HG03460 (cell line): ENCODE data around the gene FLNA.
"Not testable (repeated sequence)": the region's sequence is repeated elsewhere in the genome, so short reads cannot be mapped to it uniquely, and the experiment has no call there.

ENCODE experiments used
- ATAC-seq: cut with Tn5 transposase; IDR thresholded peaks from one replicate; pipeline ENCODE4 v1.9.1; 2021; ENCODE audit not compliant: unreplicated experiment

The FLNA gene

GRCh38 chrX:154359362-154360154, 14.9 kb downstream of the FLNA start:
- ATAC-seq, result no peak

- ATAC-seq, result no peak
Measured at GRCh38 chrX:154358829-154359228, 15.6 kb downstream of the FLNA start.

DNA sequence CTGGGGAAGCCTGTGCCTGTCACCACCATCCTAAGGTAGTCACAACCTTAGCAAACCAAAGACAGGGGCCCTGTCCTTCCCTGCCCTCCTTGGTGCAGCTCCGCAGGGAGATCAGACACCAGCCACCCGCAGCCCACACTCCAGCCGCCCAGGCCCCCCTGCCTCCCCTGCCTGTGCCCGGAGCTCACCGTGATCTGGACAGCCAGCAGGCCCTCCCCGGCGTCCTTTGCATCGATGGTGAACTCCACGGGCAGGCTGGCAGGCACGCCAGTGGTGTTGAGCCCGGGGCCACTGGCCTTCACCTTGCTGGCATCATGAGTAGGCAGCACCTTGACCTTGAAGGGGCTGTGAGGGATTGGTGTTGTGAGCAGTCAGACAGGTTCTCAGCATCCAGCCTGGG, 16.4 kb downstream of the FLNA start:
- no peak for ATAC-seq

DNA sequence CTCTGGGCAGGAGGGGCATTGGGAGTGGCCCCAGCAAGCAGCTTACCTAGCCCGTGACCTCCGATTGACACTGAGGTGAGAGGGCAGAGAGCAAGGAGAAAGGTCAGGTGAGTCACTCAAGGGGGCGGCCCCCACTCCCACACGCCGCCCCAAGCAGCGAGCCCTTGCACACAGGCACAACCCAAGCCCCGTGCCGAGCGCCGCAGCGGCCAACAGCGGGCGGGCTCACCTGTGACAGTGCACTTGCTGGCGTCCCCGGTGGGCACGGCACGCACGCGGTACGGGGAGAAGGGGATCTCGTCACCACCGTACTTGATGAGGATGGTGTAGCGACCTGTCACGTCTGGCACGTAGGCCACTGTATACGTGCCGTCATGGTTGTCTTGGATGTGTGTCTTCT, 17.2 kb downstream of the FLNA start:
- ATAC-seq, result no peak

DNA sequence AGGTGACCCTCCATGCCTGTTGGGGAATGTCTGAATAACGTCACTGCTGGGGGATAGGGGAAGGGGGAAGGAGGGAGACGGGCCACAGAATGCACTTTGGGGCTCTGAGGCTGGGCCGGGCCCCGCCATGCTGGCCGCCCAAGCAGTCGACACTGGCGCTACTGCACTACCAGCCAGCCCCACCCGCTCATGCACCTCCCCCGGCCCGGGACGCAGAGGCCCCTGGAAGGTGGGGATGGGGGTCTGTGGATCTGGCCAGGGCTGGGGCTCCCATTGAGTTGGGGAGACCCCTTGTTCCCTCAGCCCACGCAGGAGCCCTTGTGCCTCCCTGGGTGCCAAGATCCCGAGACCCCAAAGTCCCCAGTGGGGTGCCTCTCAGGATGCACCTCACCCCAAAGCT, 17.8 kb downstream of the FLNA start:
- no peak for ATAC-seq

DNA sequence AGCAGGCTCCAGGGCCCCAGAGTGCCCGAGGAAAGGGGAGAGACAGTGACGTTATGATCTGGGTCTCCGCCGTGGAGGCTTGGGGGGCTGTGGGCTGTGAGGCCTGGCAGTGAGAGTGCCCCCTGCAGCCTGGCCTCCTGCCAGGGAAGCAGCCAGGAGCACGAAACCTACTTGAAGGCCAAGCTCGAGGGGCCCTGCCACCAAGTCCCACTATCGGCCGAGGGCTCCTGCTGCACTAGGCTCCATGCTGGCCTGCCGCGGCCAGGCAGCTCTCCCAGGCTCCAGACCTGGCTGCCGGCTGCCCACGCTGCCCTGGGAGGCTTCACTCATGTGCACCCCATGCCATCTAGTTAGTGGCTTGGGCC, 18.7 kb downstream of the FLNA start:
- ATAC-seq, result no peak

DNA sequence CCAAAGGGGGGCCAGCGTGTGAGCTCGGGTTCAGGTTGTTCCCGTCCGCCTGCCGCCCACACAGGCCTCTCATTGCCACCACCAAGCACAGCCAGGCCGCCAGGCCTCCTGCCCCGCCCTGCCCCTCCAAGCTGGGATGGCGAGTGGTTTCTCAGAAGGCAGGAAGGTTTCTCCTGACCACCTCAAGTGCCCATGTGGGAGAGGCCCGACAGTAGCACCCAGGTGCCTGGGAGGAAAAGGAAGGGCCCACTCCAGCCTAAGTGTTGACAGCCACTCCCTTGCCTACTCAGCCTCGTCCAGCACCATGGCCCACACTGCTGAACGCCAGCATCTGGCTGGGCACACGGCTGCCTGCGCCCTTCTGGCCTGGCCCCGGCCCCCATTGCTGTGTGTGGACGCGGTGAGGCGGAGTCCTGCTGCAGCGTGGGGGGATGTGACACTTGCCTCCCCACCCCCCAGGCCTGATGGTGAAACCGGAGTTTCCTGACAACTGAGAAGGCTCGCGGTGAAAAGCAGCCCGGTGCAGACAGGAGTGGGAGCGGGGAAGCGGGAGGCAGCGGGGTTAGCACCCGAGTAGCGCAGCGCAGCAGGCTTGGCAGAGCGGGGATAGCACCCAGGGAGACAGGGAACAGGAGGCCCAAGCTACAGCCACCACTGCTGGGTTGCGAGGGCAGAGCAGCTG, 19.2 kb downstream of the FLNA start:
- no peak for ATAC-seq

GRCh38 chrX:154354516-154354915, 19.9 kb downstream of the FLNA start:
- no peak for ATAC-seq

GRCh38 chrX:154354013-154354412, 20.4 kb downstream of the FLNA start:
- no peak for ATAC-seq

DNA sequence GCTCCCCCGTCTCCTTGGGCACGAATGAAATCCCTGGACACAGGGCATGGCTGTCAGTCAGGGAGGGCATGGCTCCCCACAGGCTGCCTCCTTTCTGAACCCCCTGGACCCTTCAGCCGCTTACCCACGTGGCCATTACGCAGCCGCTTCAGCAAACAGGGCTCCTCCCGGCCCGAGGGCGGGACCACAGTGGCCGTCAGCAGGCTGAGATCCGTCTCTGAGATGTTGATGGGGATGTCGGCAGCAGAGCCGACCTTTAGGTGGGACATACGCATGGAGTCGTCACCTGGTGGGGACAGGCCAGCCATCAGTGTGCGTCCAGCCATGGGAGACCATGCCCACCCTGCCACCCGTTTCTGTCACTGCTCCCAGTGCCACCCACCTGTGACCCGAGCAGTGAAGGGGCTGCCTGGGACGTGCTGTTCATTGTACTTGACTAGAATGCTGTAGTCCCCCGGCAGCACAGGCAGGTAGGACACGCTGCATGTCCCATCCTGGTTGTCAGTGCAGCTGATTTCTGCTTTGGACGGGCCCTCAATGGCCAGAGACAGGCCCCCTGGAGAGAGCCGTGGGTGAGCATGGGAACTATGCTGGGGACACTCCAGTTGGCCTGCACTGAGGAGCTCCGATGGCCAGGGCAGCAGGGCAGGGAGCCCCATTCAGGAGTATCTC, 21.1 kb downstream of the FLNA start:
- no peak for ATAC-seq

DNA sequence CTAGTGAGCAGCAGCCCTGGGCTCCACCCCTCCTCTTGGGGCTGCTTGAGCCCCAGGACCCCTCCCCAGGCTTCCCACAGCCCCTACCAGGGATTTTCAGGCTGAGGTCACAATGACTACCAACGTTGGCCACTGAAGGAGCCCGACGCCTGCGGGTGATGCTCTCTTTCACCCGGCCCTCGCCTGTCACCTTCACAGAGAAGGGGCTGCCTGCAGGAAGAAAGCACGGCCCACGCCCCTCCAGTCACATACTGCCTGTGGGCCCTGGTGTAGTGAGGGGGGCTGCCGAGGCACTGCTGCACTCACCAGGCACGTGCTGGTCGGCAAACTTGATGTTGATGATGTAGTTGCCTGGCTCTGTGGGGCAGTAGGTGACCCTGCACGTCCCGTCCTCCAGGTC, 22.0 kb downstream of the FLNA start:
- ATAC-seq, result no peak

- no peak for ATAC-seq
Measured at GRCh38 chrX:154352012-154352401, 22.4 kb downstream of the FLNA start.

- ATAC-seq, result no peak
Measured at GRCh38 chrX:154351183-154352011, 23.0 kb downstream of the FLNA start.

GRCh38 chrX:154350429-154351182, 23.8 kb downstream of the FLNA start:
- no peak for ATAC-seq

GRCh38 chrX:154349979-154350378, 24.5 kb downstream of the FLNA start:
- ATAC-seq, result no peak

GRCh38 chrX:154349359-154349935, 25.0 kb downstream of the FLNA start:
- no peak for ATAC-seq

- ATAC-seq, result no peak
Measured at GRCh38 chrX:154348646-154349358, 25.6 kb downstream of the FLNA start.

GRCh38 chrX:154348114-154348531, 26.3 kb downstream of the FLNA start:
- ATAC-seq, result no peak

DNA sequence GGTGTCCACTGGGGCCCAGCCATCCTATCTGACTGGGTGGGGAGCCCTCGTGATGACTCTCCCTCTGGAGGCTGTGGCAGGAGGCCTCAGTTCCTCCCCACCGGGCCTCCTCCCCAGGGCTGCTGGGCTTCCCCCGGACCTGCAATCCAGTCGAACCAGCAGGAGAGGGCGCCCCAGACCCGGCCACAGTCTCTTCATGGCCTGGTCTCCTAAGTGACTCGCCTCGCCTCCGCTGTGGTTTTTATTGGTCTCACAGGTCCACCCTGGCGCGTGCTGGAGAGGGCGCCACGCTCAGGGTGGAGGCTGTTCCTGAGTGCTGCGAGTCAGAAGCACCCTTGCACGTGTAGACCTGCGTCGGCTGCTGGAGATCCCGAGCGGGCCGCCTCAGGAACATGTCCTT, 30.8 kb downstream of the FLNA start:
- ATAC-seq, result not testable (repeated sequence)

DNA sequence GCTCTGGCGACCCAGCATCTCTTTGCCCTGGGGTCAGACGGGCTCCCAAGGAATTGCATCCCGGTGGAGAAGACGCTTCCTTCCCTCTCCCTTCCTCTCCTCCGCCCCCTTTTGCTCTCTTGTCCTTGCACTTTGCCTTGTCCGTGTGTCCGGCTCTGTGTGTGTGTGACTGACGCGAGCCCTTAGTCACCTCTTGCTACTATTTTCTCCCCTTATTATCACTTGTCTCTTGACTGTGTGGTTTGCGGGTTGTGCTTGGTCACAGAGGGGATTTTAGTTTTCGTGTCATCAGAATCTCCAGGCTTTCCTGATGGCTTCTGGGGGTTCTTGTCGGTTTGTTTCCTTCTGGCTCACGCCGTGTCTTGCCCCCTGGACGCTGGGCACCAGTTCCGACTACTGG, 31.4 kb downstream of the FLNA start:
- ATAC-seq, result not testable (repeated sequence)
